Neural progenitor cell (in vitro differentiated cells): ENCODE results near the gene CRISPLD2. TPM values are rescaled to one million over a fixed set of nuclear protein-coding genes. Genes with fewer than 3 reads are reported as not detected.

Source experiments
- DNase-seq: peaks from one replicate; pipeline ENCODE4 v3.0.0-alpha.2; 2016; ENCODE audit warnings: low spot score
- H2AFZ ChIP-seq: fragments of 200-600 bp; sonication (generic); replicated peaks from 2 replicates; pipeline ENCODE4 v1.6.1; 2016; ENCODE audit warnings: antibody characterized with exemption
- H3F3A ChIP-seq: fragments of 200-600 bp; sonication (generic); 2 replicates; pipeline ENCODE4 v1.6.1; 2016; ENCODE audit warnings: antibody characterized with exemption, low read depth
- H3K27ac ChIP-seq: fragments of 200-600 bp; sonication (generic); 2 replicates; pipeline ENCODE4 v1.5.1; 2016; ENCODE audit warnings: mild to moderate bottlenecking
- H3K27me3 ChIP-seq: fragments of 200-600 bp; sonication (generic); 2 replicates; pipeline ENCODE4 v1.6.1; 2016; ENCODE audit warnings: mild to moderate bottlenecking, moderate library complexity
- H3K36me3 ChIP-seq: fragments of 200-600 bp; sonication (generic); 2 replicates; pipeline ENCODE4 v1.5.1; 2016
- H3K4me1 ChIP-seq: fragments of 200-600 bp; sonication (generic); 2 replicates; pipeline ENCODE4 v1.6.1; 2016; ENCODE audit warnings: mixed run types
- H3K4me2 ChIP-seq: fragments of 200-600 bp; sonication (generic); 2 replicates; pipeline ENCODE4 v1.6.1; 2016
- H3K4me3 ChIP-seq: fragments of 200-600 bp; sonication (generic); 2 replicates; pipeline ENCODE4 v1.5.1; 2016
- H3K79me2 ChIP-seq: fragments of 200-600 bp; sonication (generic); 2 replicates; pipeline ENCODE4 v1.6.1; 2016; ENCODE audit warnings: low read depth
- H3K9ac ChIP-seq: fragments of 200-600 bp; sonication (generic); 2 replicates; pipeline ENCODE4 v1.6.1; 2016
- H3K9me3 ChIP-seq: fragments of 200-600 bp; sonication (generic); 2 replicates; pipeline ENCODE4 v1.5.1; 2016; ENCODE audit warnings: low read depth
- H4K20me1 ChIP-seq: fragments of 200-600 bp; sonication (generic); 2 replicates; pipeline ENCODE4 v1.6.1; 2016; ENCODE audit warnings: low read depth
- H3K27ac Mint-ChIP-seq: 3 replicates; pipeline ENCODE4 v1.8.0; 2021; ENCODE audit warnings: mixed read lengths
- H3K27me3 Mint-ChIP-seq: 2 replicates; pipeline ENCODE4 v1.8.0; 2022; ENCODE audit warnings: low read depth, mild to moderate bottlenecking, inconsistent platforms, moderate library complexity, mixed read lengths; ENCODE audit not compliant: insufficient read depth
- H3K36me3 Mint-ChIP-seq: 3 replicates; pipeline ENCODE4 v1.8.0; 2021; ENCODE audit warnings: mixed read lengths
- H3K4me1 Mint-ChIP-seq: 3 replicates; pipeline ENCODE4 v1.8.0; 2021; ENCODE audit warnings: mixed read lengths
- H3K4me3 Mint-ChIP-seq: 3 replicates; pipeline ENCODE4 v1.8.0; 2021; ENCODE audit warnings: mild to moderate bottlenecking, moderate library complexity, mixed read lengths
- H3K9me3 Mint-ChIP-seq: 3 replicates; pipeline ENCODE4 v1.8.0; 2020; ENCODE audit warnings: mixed read lengths
- EZH2 ChIP-seq: fragments of 200-600 bp; sonication (generic); IDR thresholded peaks from 2 replicates; pipeline ENCODE4 v1.6.1; 2017; ENCODE audit warnings: antibody characterized with exemption, mild to moderate bottlenecking, moderate library complexity
- EZH2phosphoT487 ChIP-seq: fragments of 200-600 bp; sonication (generic); IDR thresholded peaks from 2 replicates; pipeline ENCODE4 v1.6.1; 2017; ENCODE audit warnings: antibody characterized with exemption
- total RNA-seq: library from RNA; depleted of rRNA; stranded (reverse); fragments of >200 nt; gene quantifications from 2 replicates; pipeline ENCODE4 v1.2.3, GENCODE V29; 2015; ENCODE audit warnings: low replicate concordance
- TF ChIP-seq, protein P1 (sequence below): fragments of 200-600 bp; sonication (generic); IDR thresholded peaks from 2 replicates; pipeline ENCODE4 v1.5.1; 2017; ENCODE audit warnings: antibody characterized with exemption, mild to moderate bottlenecking

The CRISPLD2 gene
- total RNA-seq, 1 donor from 2014 or later: 0.11 TPM

DNA sequence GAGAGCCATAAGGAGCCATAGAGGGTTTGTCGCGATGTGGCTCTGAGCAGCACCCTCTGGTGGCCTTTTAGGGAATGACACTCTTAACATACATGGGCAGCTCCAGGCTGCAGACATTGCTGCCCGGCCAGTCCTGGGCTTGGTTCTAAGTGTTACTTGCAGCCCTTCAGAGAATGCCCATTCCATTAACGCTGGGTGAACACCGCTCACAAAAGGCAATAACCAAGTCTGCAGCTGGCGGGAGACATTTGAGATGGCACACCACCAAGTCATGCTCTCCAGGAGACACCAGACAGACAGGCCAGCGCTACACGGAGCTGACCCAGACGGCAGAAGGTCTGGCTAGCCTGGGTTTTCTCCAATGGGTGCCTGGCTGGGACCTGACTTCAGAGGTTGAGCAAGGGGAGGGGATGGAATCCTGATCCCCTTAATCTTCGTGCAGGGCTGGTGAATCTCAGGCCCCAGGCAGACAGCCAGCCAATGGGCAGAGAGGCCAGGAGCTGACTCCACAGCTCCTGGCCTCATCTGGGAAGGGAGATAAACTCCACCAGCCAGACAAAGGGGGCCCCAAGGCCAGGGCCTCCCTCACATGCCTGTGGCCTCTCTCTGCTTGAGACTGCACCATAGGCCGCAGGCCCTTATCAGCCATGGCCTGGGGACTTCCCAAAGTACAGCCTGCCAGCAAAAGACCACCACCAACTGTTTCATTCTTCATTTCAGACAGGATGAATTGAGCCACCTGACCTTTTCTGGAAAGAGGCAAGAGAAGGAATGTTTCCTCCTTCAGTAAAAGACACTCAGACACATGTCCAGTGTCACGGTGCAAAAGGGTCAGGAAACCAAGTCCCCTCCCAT, 132.8 kb downstream of the CRISPLD2 start:
- H3K79me2 ChIP-seq: no peaks in the 10 kb centered on the region
- peak overlapping the region; percentile 7 for H3K27ac ChIP-seq
- H3F3A ChIP-seq: peaks cover 9% of the 10 kb centered on the region
- peak overlapping the region; percentile 11 for H3K4me2 ChIP-seq
- H3K4me3 ChIP-seq: no peak overlapping the region
- DNase-seq: peak; percentile 89
- H3K27me3 ChIP-seq: no peaks in the 10 kb centered on the region
- H3K4me1 Mint-ChIP-seq: peaks cover 17% of the 10 kb centered on the region
- no peaks in the 10 kb centered on the region for H3K9me3 Mint-ChIP-seq
- H3K9ac ChIP-seq: no peak overlapping the region
- H4K20me1 ChIP-seq: no peaks in the 10 kb centered on the region
- H3K4me3 Mint-ChIP-seq: no peak overlapping the region
- peaks cover 8% of the 10 kb centered on the region for H3K27me3 Mint-ChIP-seq
- H3K9me3 ChIP-seq: no peaks in the 10 kb centered on the region
- TF ChIP-seq EZH2 (no peak), EZH2phosphoT487 (no peak)
- TF ChIP-seq, protein P1, sequence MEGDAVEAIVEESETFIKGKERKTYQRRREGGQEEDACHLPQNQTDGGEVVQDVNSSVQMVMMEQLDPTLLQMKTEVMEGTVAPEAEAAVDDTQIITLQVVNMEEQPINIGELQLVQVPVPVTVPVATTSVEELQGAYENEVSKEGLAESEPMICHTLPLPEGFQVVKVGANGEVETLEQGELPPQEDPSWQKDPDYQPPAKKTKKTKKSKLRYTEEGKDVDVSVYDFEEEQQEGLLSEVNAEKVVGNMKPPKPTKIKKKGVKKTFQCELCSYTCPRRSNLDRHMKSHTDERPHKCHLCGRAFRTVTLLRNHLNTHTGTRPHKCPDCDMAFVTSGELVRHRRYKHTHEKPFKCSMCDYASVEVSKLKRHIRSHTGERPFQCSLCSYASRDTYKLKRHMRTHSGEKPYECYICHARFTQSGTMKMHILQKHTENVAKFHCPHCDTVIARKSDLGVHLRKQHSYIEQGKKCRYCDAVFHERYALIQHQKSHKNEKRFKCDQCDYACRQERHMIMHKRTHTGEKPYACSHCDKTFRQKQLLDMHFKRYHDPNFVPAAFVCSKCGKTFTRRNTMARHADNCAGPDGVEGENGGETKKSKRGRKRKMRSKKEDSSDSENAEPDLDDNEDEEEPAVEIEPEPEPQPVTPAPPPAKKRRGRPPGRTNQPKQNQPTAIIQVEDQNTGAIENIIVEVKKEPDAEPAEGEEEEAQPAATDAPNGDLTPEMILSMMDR: peak; percentile 86
- H3K4me1 ChIP-seq: peaks cover 10% of the 10 kb centered on the region
- H3K27ac Mint-ChIP-seq: peak overlapping the region; percentile 92
- no peaks in the 10 kb centered on the region for H3K36me3 ChIP-seq
- no peak overlapping the region for H2AFZ ChIP-seq
- H3K36me3 Mint-ChIP-seq: no peaks in the 10 kb centered on the region

DNA sequence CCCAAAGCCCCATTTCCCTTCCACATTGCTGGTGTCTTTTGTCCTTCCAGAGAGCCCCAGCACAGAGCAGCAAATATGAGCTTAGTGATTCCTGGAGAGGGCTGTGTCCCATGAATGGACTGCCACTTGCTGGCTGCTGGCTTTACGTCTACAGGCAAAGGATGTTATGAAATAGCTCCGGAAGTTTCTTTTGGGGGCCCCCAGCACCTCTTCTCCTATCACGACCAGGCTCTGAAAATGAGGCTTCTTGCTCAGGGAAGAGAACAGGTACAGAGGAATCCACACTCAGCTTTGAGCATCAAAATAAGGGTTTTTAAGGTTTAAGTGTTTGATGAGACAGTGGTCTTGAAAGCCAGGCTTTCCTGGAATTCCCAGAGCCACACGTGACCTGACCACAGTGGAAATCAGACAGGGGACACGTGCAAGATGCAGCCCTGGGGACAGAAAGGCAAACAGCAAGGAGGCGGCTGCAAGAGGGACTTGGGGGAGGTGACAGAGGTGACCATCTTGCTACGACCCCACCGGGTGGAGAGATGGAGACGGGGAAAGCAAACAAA, 133.5 kb downstream of the CRISPLD2 start:
- Histone ChIP-seq H3K9me3 (no peaks in the 10 kb centered on the region), H3K27me3 (no peaks in the 10 kb centered on the region), H3K4me1 (peaks cover 10% of the 10 kb centered on the region), H3K4me2 (no peak overlapping the region), H3K27ac (no peak overlapping the region), H3K4me3 (no peak overlapping the region), H3K36me3 (no peaks in the 10 kb centered on the region), H2AFZ (no peak overlapping the region), H3F3A (peaks cover 9% of the 10 kb centered on the region), H3K79me2 (no peaks in the 10 kb centered on the region), H3K9ac (no peak overlapping the region), H4K20me1 (no peaks in the 10 kb centered on the region)
- TF ChIP-seq EZH2: no peak
- TF ChIP-seq EZH2phosphoT487: no peak
- TF ChIP-seq, protein P1: no peak
- Mint-ChIP-seq H3K4me3 (no peak overlapping the region), H3K4me1 (peaks cover 17% of the 10 kb centered on the region), H3K27me3 (peaks cover 8% of the 10 kb centered on the region), H3K27ac (peak overlapping the region; percentile 90), H3K9me3 (no peaks in the 10 kb centered on the region), H3K36me3 (no peaks in the 10 kb centered on the region)
- DNase-seq: peak; percentile 20

- Histone ChIP-seq H2AFZ (no peak overlapping the region), H3K36me3 (no peaks in the 10 kb centered on the region), H3K79me2 (no peaks in the 10 kb centered on the region), H3K9me3 (no peaks in the 10 kb centered on the region), H3K4me3 (no peak overlapping the region), H3F3A (peaks cover 9% of the 10 kb centered on the region), H3K27ac (no peak overlapping the region), H3K9ac (no peak overlapping the region), H3K4me1 (peaks cover 10% of the 10 kb centered on the region), H3K27me3 (no peaks in the 10 kb centered on the region), H3K4me2 (no peak overlapping the region), H4K20me1 (no peaks in the 10 kb centered on the region)
- Mint-ChIP-seq H3K4me1 (peaks cover 17% of the 10 kb centered on the region), H3K4me3 (no peak overlapping the region), H3K27me3 (peaks cover 8% of the 10 kb centered on the region), H3K36me3 (no peaks in the 10 kb centered on the region), H3K9me3 (no peaks in the 10 kb centered on the region), H3K27ac (no peak overlapping the region)
- DNase-seq: no peak
- TF ChIP-seq EZH2 (no peak), EZH2phosphoT487 (no peak)
- TF ChIP-seq, protein P1: no peak
Observed at GRCh38 chr16:84955427-84955826, 135.6 kb downstream of the CRISPLD2 start.
